Measurements from ENCODE around the gene MYLK2. TPM values are rescaled to one million over a fixed set of nuclear protein-coding genes. Genes with fewer than 3 reads are reported as not detected.
A peak's percentile ranks its signal among the peaks of the same experiment; 100 is the strongest.

The MYLK2 gene
- total RNA-seq, 1 experiment from 2014 or later = 0.10 TPM

- no peak for DNase-seq (ENCODE audit: extremely low read depth, low read depth)
Observed at GRCh38 chr20:31833931-31834521, 14.9 kb downstream of the MYLK2 start.

- no peak for DNase-seq (ENCODE audit: extremely low read depth, low read depth)
Observed at GRCh38 chr20:31835554-31835953, 16.4 kb downstream of the MYLK2 start.

- DNase-seq (ENCODE audit: extremely low read depth, low read depth) = peak; percentile 28
Observed at GRCh38 chr20:31835977-31836852, 17.1 kb downstream of the MYLK2 start.

- DNase-seq (ENCODE audit: extremely low read depth, low read depth) = no peak
Observed at GRCh38 chr20:31836853-31837608, 17.9 kb downstream of the MYLK2 start.

- no peak for DNase-seq (ENCODE audit: extremely low read depth, low read depth)
Observed at GRCh38 chr20:31837896-31838397, 18.8 kb downstream of the MYLK2 start.

- DNase-seq (ENCODE audit: extremely low read depth, low read depth) = no peak
Observed at GRCh38 chr20:31838646-31839292, 19.6 kb downstream of the MYLK2 start.

GRCh38 chr20:31839782-31840487, 20.8 kb downstream of the MYLK2 start:
- DNase-seq (ENCODE audit: extremely low read depth, low read depth) = no peak

- DNase-seq (ENCODE audit: extremely low read depth, low read depth) = no peak
Observed at GRCh38 chr20:31840906-31841816, 22.0 kb downstream of the MYLK2 start.

GRCh38 chr20:31841928-31842327, 22.8 kb downstream of the MYLK2 start:
- no peak for DNase-seq (ENCODE audit: extremely low read depth, low read depth)

GRCh38 chr20:31842471-31843157, 23.5 kb downstream of the MYLK2 start:
- DNase-seq (ENCODE audit: extremely low read depth, low read depth) = no peak

- DNase-seq (ENCODE audit: extremely low read depth, low read depth) = no peak
Observed at GRCh38 chr20:31843288-31843687, 24.1 kb downstream of the MYLK2 start.

- no peak for DNase-seq (ENCODE audit: extremely low read depth, low read depth)
Observed at GRCh38 chr20:31843881-31844280, 24.7 kb downstream of the MYLK2 start.

- DNase-seq (ENCODE audit: extremely low read depth, low read depth) = no peak
Observed at GRCh38 chr20:31844737-31845299, 25.7 kb downstream of the MYLK2 start.

GRCh38 chr20:31845300-31845863, 26.2 kb downstream of the MYLK2 start, which contains the start of gene FOXS1:
Gene FOXS1, minus strand, starts transcription at chr20:31845604. Its CDS starts 62 bp downstream, at chr20:31845542.
- no peak for DNase-seq (ENCODE audit: extremely low read depth, low read depth)

- DNase-seq (ENCODE audit: extremely low read depth, low read depth) = no peak
Observed at GRCh38 chr20:31846793-31847138, 27.6 kb downstream of the MYLK2 start.

GRCh38 chr20:31848088-31848999, 29.2 kb downstream of the MYLK2 start:
- no peak for DNase-seq (ENCODE audit: extremely low read depth, low read depth)

Measured in NCI-H460 (cell line).